Brain microvascular endothelial cell (primary cell): ENCODE data around the gene AP2S1.

Experiments
- DNase-seq: peaks from one replicate; pipeline ENCODE4 v3.0.0-alpha.2; 2020
- H3K27ac ChIP-seq: fragments of 250-450 bp; sonication (Bioruptor Pico); 2 replicates; pipeline ENCODE4 v1.5.1; 2020; ENCODE audit warnings: mild to moderate bottlenecking, moderate library complexity
- H3K27me3 ChIP-seq: fragments of 250-450 bp; sonication (Bioruptor Pico); replicated peaks from 2 replicates; pipeline ENCODE4 v1.5.1; 2020; ENCODE audit warnings: mild to moderate bottlenecking
- H3K36me3 ChIP-seq: fragments of 250-450 bp; sonication (Bioruptor Pico); replicated peaks from 2 replicates; pipeline ENCODE4 v1.5.1; 2020; ENCODE audit warnings: mild to moderate bottlenecking
- H3K4me3 ChIP-seq: 2 replicates; pipeline ENCODE4 v1.5.1; 2011; ENCODE audit warnings: low read depth, mild to moderate bottlenecking, control low read depth, low read length, moderate library complexity
- CTCF ChIP-seq: IDR thresholded peaks from 2 replicates; pipeline ENCODE4 v1.5.1; 2011; ENCODE audit warnings: low read depth, mild to moderate bottlenecking, moderate library complexity, low read length, control low read depth, inconsistent platforms; ENCODE audit errors: missing control alignments
- in situ Hi-C: cut with HindIII; loops from 2 replicates; pipeline ENCODE4 v1.10.0; 2017; ENCODE audit warnings: low sequenced_read_pairs, low pct_ligation_motif_present

Gene AP2S1

DNA sequence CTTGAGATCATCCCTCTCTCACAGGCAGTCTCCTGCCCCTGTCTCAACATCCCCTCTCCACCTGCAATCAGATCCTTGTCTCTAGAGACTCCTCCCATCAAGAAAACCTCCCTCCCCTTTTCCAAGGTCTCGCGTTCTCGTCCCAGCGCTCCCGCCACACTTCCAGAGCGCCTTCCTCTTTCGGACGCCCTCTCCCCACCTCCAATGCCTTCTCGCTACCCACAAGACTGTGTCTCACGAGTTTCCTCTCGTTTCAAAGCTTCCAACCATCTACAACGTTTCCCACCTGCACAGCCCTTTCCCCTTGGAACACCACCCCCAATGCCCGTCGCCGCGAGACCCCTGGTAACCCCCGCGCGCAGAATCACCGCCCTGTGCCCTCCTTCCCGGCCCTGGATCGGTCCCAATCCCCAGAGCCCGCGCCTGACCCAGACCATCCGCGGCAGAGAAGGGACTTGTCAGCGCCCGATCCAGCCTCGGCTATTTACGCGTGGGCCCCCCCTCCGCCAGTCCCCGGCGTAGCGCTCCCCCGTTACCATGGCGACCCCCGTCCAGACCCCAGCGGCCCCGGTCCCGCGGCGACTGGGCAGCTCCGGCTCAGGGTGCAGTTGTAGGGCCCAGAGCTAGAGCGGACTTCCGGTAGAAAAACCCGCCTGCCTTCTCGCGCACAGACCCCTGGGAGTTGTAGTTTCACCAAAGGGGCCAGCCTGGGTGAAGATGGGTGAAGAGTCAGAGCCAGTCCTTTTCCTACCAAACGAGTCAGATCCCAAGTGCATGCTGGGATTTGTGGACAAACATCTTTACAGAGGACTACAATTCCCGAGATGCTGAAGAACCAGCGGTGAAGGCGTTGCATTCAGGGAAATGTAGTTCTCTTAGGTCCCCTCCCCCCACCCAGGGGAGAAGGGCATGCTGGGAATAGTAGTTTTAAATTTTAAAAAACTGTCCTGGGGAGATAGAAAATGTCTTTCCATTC, at the start of gene AP2S1:
Gene AP2S1 (minus strand): TSS at position 619 of the 976 bp plus-strand sequence. CDS start 80 bp downstream, at position 539.
- Histone ChIP-seq H3K27me3 (no peaks in the 10 kb centered on the region), H3K27ac (peak within 1 kb of the TSS; percentile 75), H3K36me3 (peaks cover 5% of the 10 kb centered on the region), H3K4me3 (peak within 1 kb of the TSS; percentile 96)
- DNase-seq: peak; percentile 99
- no peak for TF ChIP-seq CTCF
- in situ Hi-C loops: loop anchor here (25.0 kb wide), 1 partner anchor 112 kb away; no protein-coding TSS in a partner anchor

DNA sequence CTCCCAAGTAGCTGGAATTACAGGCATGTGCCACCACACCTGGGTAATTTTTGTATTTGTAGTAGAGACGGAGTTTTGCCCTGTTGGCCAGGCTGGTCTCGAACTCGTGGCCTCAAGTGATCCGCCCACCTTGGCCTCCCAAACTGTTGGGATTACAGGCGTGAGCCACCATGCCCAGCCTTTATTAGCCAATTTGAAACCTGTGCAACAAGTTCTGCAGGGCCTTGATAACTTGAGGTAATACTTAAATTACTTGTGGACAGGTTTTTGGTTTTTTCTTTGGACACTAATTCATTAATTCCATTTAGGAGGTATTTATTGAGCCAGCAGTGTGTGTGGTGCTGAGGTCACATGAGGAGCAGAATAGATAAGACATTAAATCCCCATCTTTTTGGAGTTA, 49.7 kb upstream of the AP2S1 start:
- Histone ChIP-seq H3K36me3 (no peaks in the 10 kb centered on the region), H3K4me3 (no peak overlapping the region), H3K27me3 (no peaks in the 10 kb centered on the region), H3K27ac (no peak overlapping the region)
- TF ChIP-seq CTCF: no peak
- no peak for DNase-seq
- in situ Hi-C loops: no loop called here

DNA sequence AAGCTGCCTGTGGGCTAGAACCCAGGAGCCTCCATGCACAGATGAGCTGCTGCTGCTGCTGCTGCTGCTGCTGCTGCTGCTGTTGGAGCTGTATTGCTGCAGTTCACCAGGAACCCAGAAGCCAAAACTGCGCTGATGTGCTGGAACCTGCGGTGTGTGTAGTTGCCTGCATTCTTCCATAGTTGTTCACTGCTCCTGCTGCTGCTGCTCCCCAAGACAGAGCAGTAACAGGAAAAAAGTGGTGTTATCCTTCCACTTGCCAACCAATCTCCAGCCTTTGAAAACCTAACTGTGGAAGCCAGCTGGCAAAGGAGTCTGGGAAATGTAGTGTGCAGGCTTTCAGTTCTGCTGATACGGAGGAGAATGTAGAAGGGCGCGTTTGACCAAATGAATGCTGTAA, 48.1 kb upstream of the AP2S1 start:
- peak; percentile 67 for DNase-seq
- H3K4me3 ChIP-seq: no peak overlapping the region
- no peaks in the 10 kb centered on the region for H3K36me3 ChIP-seq
- in situ Hi-C loops: no loop called here
- H3K27ac ChIP-seq: peak overlapping the region; percentile 6
- no peak for TF ChIP-seq CTCF
- H3K27me3 ChIP-seq: no peaks in the 10 kb centered on the region

- in situ Hi-C loops: no loop called here
- DNase-seq: no peak
- Histone ChIP-seq H3K27me3 (no peaks in the 10 kb centered on the region), H3K27ac (no peak overlapping the region), H3K4me3 (no peak overlapping the region), H3K36me3 (no peaks in the 10 kb centered on the region)
- no peak for TF ChIP-seq CTCF
These were observed 45.6 kb upstream of the AP2S1 start for GRCh38 chr19:46896076-46896794.

DNA sequence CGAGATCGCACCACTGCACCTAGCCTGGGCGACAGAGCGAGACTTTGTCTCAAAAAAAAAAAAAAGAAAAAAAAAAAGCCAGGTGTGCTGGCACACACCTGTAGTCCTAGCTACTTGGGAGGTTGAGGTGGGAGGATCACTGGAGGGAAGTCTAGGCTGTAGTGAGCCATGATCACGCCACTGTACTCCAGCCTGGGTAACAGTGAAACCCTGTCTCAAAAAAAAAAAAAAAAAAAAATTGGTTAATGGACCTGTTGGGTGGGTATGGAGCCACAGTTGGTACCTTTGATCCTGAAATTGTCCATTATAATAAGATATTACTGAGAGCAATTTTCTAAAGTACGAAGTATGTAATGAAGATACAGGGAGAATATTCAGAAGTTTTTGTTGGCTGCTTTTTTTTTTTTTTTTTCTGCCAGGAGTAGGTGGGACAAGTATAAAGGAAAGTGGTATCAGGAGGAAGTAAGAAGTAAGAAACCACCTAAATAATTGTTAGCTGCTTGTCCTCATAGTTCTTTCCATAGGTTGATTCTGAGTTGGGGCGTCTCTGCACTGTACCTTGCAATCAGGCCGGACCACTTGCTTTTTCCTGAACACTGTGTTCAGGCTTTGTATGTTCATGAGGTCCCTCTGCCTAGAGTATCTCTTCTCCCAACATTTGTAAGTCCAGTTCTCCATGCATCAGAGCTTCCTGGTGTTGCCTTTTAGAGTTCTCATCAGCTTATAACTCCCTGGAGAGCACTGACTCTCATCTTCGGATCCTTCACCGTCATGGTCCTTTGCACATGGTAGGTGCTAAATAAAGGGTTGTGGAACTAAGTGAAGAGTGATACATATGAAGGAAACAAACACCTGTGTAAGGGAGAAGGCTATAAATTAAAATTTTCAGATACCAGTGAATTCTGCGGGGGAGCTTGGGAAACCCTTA, 41.9 kb upstream of the AP2S1 start:
- in situ Hi-C loops: no loop called here
- Histone ChIP-seq H3K36me3 (no peaks in the 10 kb centered on the region), H3K4me3 (no peak overlapping the region), H3K27me3 (no peaks in the 10 kb centered on the region), H3K27ac (no peak overlapping the region)
- no peak for DNase-seq
- TF ChIP-seq CTCF: no peak
